HepG2 (cell line): ENCODE data around the gene COL5A1. TPM values are rescaled to one million over a fixed set of nuclear protein-coding genes. Genes with fewer than 3 reads are reported as not detected.

Source experiments
- ATAC-seq: fragments of 200-7000 bp; cut with Tn5 transposase; 3 replicates; pipeline ENCODE4 v1.9.1; 2020; ENCODE audit warnings: mild to moderate bottlenecking, moderate library complexity
- BruUV-seq: library from RNA; stranded (reverse); fragments of 400-500 nt; replicated peaks from 2 replicates; lab custom pipeline; 2021; lab: Mats Ljungman, UMichigan
- CTCF ChIA-PET: fragments of 300-600 bp; formaldehyde crosslinking; extraction: SDS; loops from one replicate; lab custom pipeline; 2021; ENCODE audit warnings: low total read pairs, inconsistent platforms, low intra/inter-chr PET ratio; lab: Yijun Ruan, JAX
- POLR2A ChIA-PET: fragments of 350-600 bp; sonication (Branson Sonifier 250); formaldehyde crosslinking; loops from one replicate; lab custom pipeline; 2020; ENCODE audit warnings: antibody characterized with exemption, inconsistent platforms; lab: Yijun Ruan, JAX
- DNase-seq: peaks from one replicate; pipeline ENCODE4 v3.0.0-alpha.2; 2015; ENCODE audit warnings: low spot score
- FAIRE-seq: peaks from 3 replicates; lab custom pipeline; 2011; peaks lifted over from hg19 to GRCh38; lab: Jason Lieb, UNC
- H2AFZ ChIP-seq: one replicate; pipeline ENCODE4 v1.6.1; 2011; ENCODE audit warnings: low read length, inconsistent platforms
- H3K27ac ChIP-seq: fragments of 300-600 bp; 3 replicates; pipeline ENCODE4 v1.8.0; 2011; ENCODE audit warnings: mixed run types, mild to moderate bottlenecking, mixed read lengths, low read length, inconsistent platforms; ENCODE audit not compliant: insufficient read depth; ENCODE audit errors: extremely low read length
- H3K27me3 ChIP-seq, 2 experiments: fragments of 200-600 bp in 1 of 2; 2 replicates in 1 of 2; 3 replicates in 1 of 2; pipeline versions ENCODE4 v1.6.0 to v1.8.0; 2011; ENCODE audit warnings: low read length in 2 of 2, mild to moderate bottlenecking in 2 of 2, moderate library complexity in 2 of 2, inconsistent platforms in 1 of 2; ENCODE audit not compliant: insufficient read depth in 2 of 2, control insufficient read depth in 1 of 2
- H3K36me3 ChIP-seq, 2 experiments: fragments of 200-600 bp in 1 of 2; replicated peaks in 1 of 2; 2 replicates in 1 of 2; 3 replicates in 1 of 2; pipeline versions ENCODE4 v1.5.1 to v1.8.0; 2011; ENCODE audit warnings: low read length in 2 of 2, inconsistent platforms in 1 of 2; ENCODE audit not compliant: insufficient read depth in 2 of 2, control insufficient read depth in 1 of 2
- H3K4me1 ChIP-seq: 2 replicates; pipeline ENCODE4 v1.5.1; 2012; ENCODE audit warnings: low read length, inconsistent platforms; ENCODE audit not compliant: insufficient read depth
- H3K4me2 ChIP-seq: 2 replicates; pipeline ENCODE4 v1.6.0; 2011; ENCODE audit warnings: low read depth, low read length, inconsistent platforms
- H3K4me3 ChIP-seq, 3 experiments: fragments of 200-600 bp in 1 of 3; sonication (generic), shearing (Covaris generic) in 1 of 3; replicated peaks in 1 of 3; 2 replicates each; pipeline ENCODE4 v1.5.1; 2011 to 2016; ENCODE audit warnings: low read length in 3 of 3, inconsistent platforms in 2 of 3, low read depth in 2 of 3, mild to moderate bottlenecking in 2 of 3, control low read depth in 1 of 3, mixed read lengths in 1 of 3; ENCODE audit not compliant: insufficient read depth in 1 of 3
- H3K79me2 ChIP-seq: one replicate; pipeline ENCODE4 v1.6.1; 2011; ENCODE audit warnings: low read length, inconsistent platforms; ENCODE audit not compliant: insufficient read depth
- H3K9ac ChIP-seq: 2 replicates; pipeline ENCODE4 v1.6.0; 2011; ENCODE audit warnings: mild to moderate bottlenecking, low read depth, low read length, inconsistent platforms; ENCODE audit not compliant: insufficient read depth
- H3K9me3 ChIP-seq: 2 replicates; pipeline ENCODE4 v1.5.1; 2012; ENCODE audit warnings: mild to moderate bottlenecking, low read length
- H4K20me1 ChIP-seq: 2 replicates; pipeline ENCODE4 v1.6.0; 2011; ENCODE audit warnings: inconsistent platforms, mild to moderate bottlenecking, low read length, moderate library complexity; ENCODE audit not compliant: insufficient read depth
- CSRNP1 ChIP-seq: sonication (generic); formaldehyde crosslinking; IDR thresholded peaks from 2 replicates; pipeline ENCODE4 v1.8.1; 2023; ENCODE audit warnings: mild to moderate bottlenecking, missing genetic modification reagents
- GATA4 ChIP-seq: sonication (generic); IDR thresholded peaks from 2 replicates; pipeline ENCODE4 v1.6.1; 2016; ENCODE audit warnings: antibody characterized with exemption, low read depth, borderline replicate concordance
- HOXA5 ChIP-seq: sonication (generic); formaldehyde crosslinking; IDR thresholded peaks from 2 replicates; pipeline ENCODE4 v1.4.0; 2020; ENCODE audit warnings: missing genetic modification reagents
- KDM5B ChIP-seq: sonication (generic); formaldehyde crosslinking; IDR thresholded peaks from 2 replicates; pipeline ENCODE4 v1.4.0; 2020; ENCODE audit warnings: missing genetic modification reagents, mild to moderate bottlenecking, borderline replicate concordance
- MATR3 ChIP-seq: sonication (generic); formaldehyde crosslinking; IDR thresholded peaks from 2 replicates; pipeline ENCODE4 v1.4.0; 2020; ENCODE audit warnings: missing genetic modification reagents
- MTA3 ChIP-seq: sonication (generic); formaldehyde crosslinking; IDR thresholded peaks from 2 replicates; pipeline ENCODE4 v1.4.0; 2020; ENCODE audit warnings: missing genetic modification reagents
- POGK ChIP-seq: sonication (generic); formaldehyde crosslinking; conservative IDR thresholded peaks from 2 replicates; pipeline ENCODE4 v1.8.0; 2022; ENCODE audit warnings: mild to moderate bottlenecking, moderate library complexity, missing genetic modification reagents
- ZIK1 ChIP-seq: sonication (generic); formaldehyde crosslinking; IDR thresholded peaks from 2 replicates; pipeline ENCODE4 v1.5.0; 2020; ENCODE audit warnings: mild to moderate bottlenecking, low read depth, missing genetic modification reagents, borderline replicate concordance
- ZNF30 ChIP-seq: sonication (generic); formaldehyde crosslinking; IDR thresholded peaks from 2 replicates; pipeline ENCODE4 v1.5.0; 2020; ENCODE audit warnings: mild to moderate bottlenecking, missing genetic modification reagents
- whole genome bisulfite sequencing: methylation state at CpG from one replicate; pipeline ENCODE4 v1.1.6; 2017; ENCODE audit warnings: low lambda C conversion rate; 5-methylcytosine and 5-hydroxymethylcytosine counted together
- in situ Hi-C: cut with HindIII; loops from 2 replicates; pipeline ENCODE4 v1.10.0; 2017; ENCODE audit warnings: low pct_unique_long_range_greater_than_20kb; ENCODE audit not compliant: extremely low pct_ligation_motif_present
- intact Hi-C: fragments of 100-400 bp; cut with micrococcal nuclease; formaldehyde crosslinking; loops from one replicate; pipeline ENCODE4 v1.10.0; 2022; ENCODE audit not compliant: unreplicated experiment
- polyA plus RNA-seq, 8 experiments: library from polyadenylated mRNA; depleted of rRNA in 3 of 8; stranded (reverse) in 7 of 8; unstranded in 1 of 8; fragments of >200 nt; fragmentation: Illumina TruSeq in 4 of 8; extraction: Trizol in 4 of 8; gene quantifications; 2 replicates each; pipeline versions ENCODE4 v1.2.1 to v1.2.3, GENCODE V29; 2011 to 2016; ENCODE audit warnings: low read depth in 4 of 8, missing spikeins in 1 of 8, mixed read lengths in 1 of 8; ENCODE audit not compliant: insufficient read depth in 1 of 8
- total RNA-seq, 5 experiments: library from RNA; depleted of rRNA; stranded (reverse); fragments of >200 nt; fragmentation: Illumina TruSeq; extraction: Trizol; gene quantifications; 2 replicates each; pipeline ENCODE4 v1.2.3, GENCODE V29; 2016; ENCODE audit warnings: low read depth in 1 of 5

COL5A1 gene
- total and polyA plus RNA-seq, 2 of the 13 experiments (the other 11 are each of a cell fraction or from before 2014, with no cell fraction given): not detected

GRCh38 chr9:134833294-134833880 is 191.8 kb downstream of the COL5A1 start:
- Histone ChIP-seq H3K27me3 (peaks cover 21 to 80% of the 10 kb centered on the region in 2 experiments; a peak in 4 of 5 replicates), H3K27ac (no peak overlapping the region), H3K9ac (no peak overlapping the region), H3K9me3 (no peaks in the 10 kb centered on the region)
- POLR2A ChIA-PET: no interaction called here
- intact Hi-C loops: no loop called here
- TF ChIP-seq POGK (CRISPR knock-in tag) (no peak), CSRNP1 (CRISPR knock-in tag) (no peak), GATA4 (no peak), ZNF30 (no peak), MTA3 (CRISPR knock-in tag) (no peak), ZIK1 (CRISPR knock-in tag) (no peak), KDM5B (CRISPR knock-in tag) (no peak), MATR3 (CRISPR knock-in tag) (no peak), HOXA5 (CRISPR knock-in tag) (no peak)
- TF ChIP-seq, all 625 proteins: peak for 0
- Histone ChIP-seq H3K4me2 (no peak overlapping the region), H2AFZ (no peak overlapping the region), H3K79me2 (no peaks in the 10 kb centered on the region), H3K4me1 (no peaks in the 10 kb centered on the region), H3K36me3 (no peaks in the 10 kb centered on the region), H3K4me3 (no peak overlapping the region), H4K20me1 (peaks cover 3% of the 10 kb centered on the region; the same call in 1 of the 2 replicates)
- BruUV-seq: no TSS peak
- no peak for DNase-seq
- no peak; the same call in 2 of the 3 replicates for ATAC-seq
- no peak for FAIRE-seq
- CTCF ChIA-PET: no interaction called here
- 0% methylated on average over 3 of the region's 11 CpGs for WGBS
- in situ Hi-C loops: no loop called here
